HepG2 (cell line): Measurements from ENCODE around the gene CNDP1. TPM values are rescaled to one million over a fixed set of nuclear protein-coding genes. Genes with fewer than 3 reads are reported as not detected.

ENCODE experiments used
- ARNT ChIP-seq: fragments of 450-650 bp; IDR thresholded peaks from 2 replicates; pipeline ENCODE4 v1.6.1; 2017
- ATF4 ChIP-seq, 2 experiments: fragments of 450-650 bp in 1 of 2; sonication (generic) in 1 of 2; formaldehyde crosslinking; IDR thresholded peaks; 2 replicates each; pipeline versions ENCODE4 v1.5.0 to v1.8.0; 2020 to 2022; ENCODE audit warnings: mild to moderate bottlenecking in 1 of 2, missing genetic modification reagents in 1 of 2
- ATF7 ChIP-seq, 2 experiments: fragments of 450-650 bp in 1 of 2; sonication (generic) in 1 of 2; formaldehyde crosslinking in 1 of 2; IDR thresholded peaks; 2 replicates each; pipeline versions ENCODE4 v1.4.0 to v1.6.1; 2016 to 2020; ENCODE audit warnings: antibody characterized with exemption in 1 of 2, mild to moderate bottlenecking in 1 of 2, missing genetic modification reagents in 1 of 2
- ATF7-NPFF ChIP-seq: sonication (generic); formaldehyde crosslinking; IDR thresholded peaks from 2 replicates; pipeline ENCODE4 v1.8.1; 2023; ENCODE audit warnings: mild to moderate bottlenecking, low read depth, missing genetic modification reagents, moderate library complexity
- CSRNP2 ChIP-seq: sonication (generic); formaldehyde crosslinking; conservative IDR thresholded peaks from 2 replicates; pipeline ENCODE4 v1.8.0; 2022; ENCODE audit warnings: low read depth, missing genetic modification reagents
- ETV5 ChIP-seq: IDR thresholded peaks from 2 replicates; pipeline ENCODE4 v1.6.1; 2018; ENCODE audit warnings: missing biosample characterization, missing genetic modification reagents, inconsistent platforms, borderline replicate concordance
- HNF1B ChIP-seq: sonication (generic); formaldehyde crosslinking; IDR thresholded peaks from 2 replicates; pipeline ENCODE4 v1.5.1; 2020; ENCODE audit warnings: mild to moderate bottlenecking, moderate library complexity, missing genetic modification reagents
- PLRG1 ChIP-seq: fragments of 450-650 bp; conservative IDR thresholded peaks from 2 replicates; pipeline ENCODE4 v1.6.1; 2016
- PLSCR1 ChIP-seq: sonication (generic); formaldehyde crosslinking; IDR thresholded peaks from 2 replicates; pipeline ENCODE4 v1.5.0; 2020; ENCODE audit warnings: missing genetic modification reagents, mild to moderate bottlenecking, borderline replicate concordance
- SIN3A ChIP-seq: IDR thresholded peaks from 2 replicates; pipeline ENCODE4 v1.6.1; 2011; ENCODE audit warnings: low read depth, mild to moderate bottlenecking, control low read depth, low read length, borderline replicate concordance
- SOX13 ChIP-seq, 3 experiments: fragments of 450-650 bp in 1 of 3; sonication (generic) in 1 of 3; formaldehyde crosslinking in 1 of 3; IDR thresholded peaks in 2 of 3; conservative IDR thresholded peaks in 1 of 3; 2 replicates each; pipeline versions ENCODE4 v1.5.0 to v1.6.1; 2016 to 2020; ENCODE audit warnings: antibody characterized with exemption in 1 of 3, mild to moderate bottlenecking in 1 of 3, missing compliant biosample characterization in 1 of 3, missing genetic modification reagents in 1 of 3, moderate library complexity in 1 of 3
- TEAD3 ChIP-seq: optimal IDR thresholded peaks from 2 replicates; pipeline ENCODE3; 2016; ENCODE audit warnings: borderline replicate concordance
- TFDP1 ChIP-seq: IDR thresholded peaks from 2 replicates; pipeline ENCODE4 v1.6.1; 2016; ENCODE audit warnings: missing compliant biosample characterization, missing genetic modification reagents, borderline replicate concordance
- ZMYM4 ChIP-seq: sonication (generic); formaldehyde crosslinking; IDR thresholded peaks from 2 replicates; pipeline ENCODE4 v1.8.1; 2023; ENCODE audit warnings: mild to moderate bottlenecking, missing genetic modification reagents
- ZNF12 ChIP-seq: sonication (generic); formaldehyde crosslinking; IDR thresholded peaks from 2 replicates; pipeline ENCODE4 v1.5.0; 2020; ENCODE audit warnings: missing genetic modification reagents
- ZNF143 ChIP-seq: sonication (generic); formaldehyde crosslinking; IDR thresholded peaks from 2 replicates; pipeline ENCODE4 v1.4.0; 2020; ENCODE audit warnings: missing genetic modification reagents
- ZNF326 ChIP-seq: sonication (generic); formaldehyde crosslinking; IDR thresholded peaks from 2 replicates; pipeline ENCODE4 v1.4.0; 2020; ENCODE audit warnings: missing genetic modification reagents, borderline replicate concordance
- ZNF496 ChIP-seq: sonication (generic); formaldehyde crosslinking; IDR thresholded peaks from 2 replicates; pipeline ENCODE4 v1.8.1; 2023; ENCODE audit warnings: mild to moderate bottlenecking, moderate library complexity, missing genetic modification reagents; ENCODE audit not compliant: insufficient replicate concordance
- ZNF597 ChIP-seq: sonication (generic); formaldehyde crosslinking; IDR thresholded peaks from 2 replicates; pipeline ENCODE4 v1.5.0; 2020; ENCODE audit warnings: missing genetic modification reagents
- ZNF703 ChIP-seq: sonication (generic); formaldehyde crosslinking; IDR thresholded peaks from 2 replicates; pipeline ENCODE4 v1.5.1; 2020; ENCODE audit warnings: missing genetic modification reagents, mild to moderate bottlenecking, moderate library complexity, borderline replicate concordance
- polyA plus RNA-seq, 8 experiments: library from polyadenylated mRNA; depleted of rRNA in 3 of 8; stranded (reverse) in 7 of 8; unstranded in 1 of 8; fragments of >200 nt; fragmentation: Illumina TruSeq in 4 of 8; extraction: Trizol in 4 of 8; gene quantifications; 2 replicates each; pipeline versions ENCODE4 v1.2.1 to v1.2.3, GENCODE V29; 2011 to 2016; ENCODE audit warnings: low read depth in 4 of 8, missing spikeins in 1 of 8, mixed read lengths in 1 of 8; ENCODE audit not compliant: insufficient read depth in 1 of 8
- total RNA-seq, 5 experiments: library from RNA; depleted of rRNA; stranded (reverse); fragments of >200 nt; fragmentation: Illumina TruSeq; extraction: Trizol; gene quantifications; 2 replicates each; pipeline ENCODE4 v1.2.3, GENCODE V29; 2016; ENCODE audit warnings: low read depth in 1 of 5

Gene CNDP1
- total and polyA plus RNA-seq, 2 of the 13 experiments (the other 11 are each of a cell fraction or from before 2014, with no cell fraction given), result 0.01 TPM; not detected in 1

- TF ChIP-seq TEAD3 (CRISPR knock-in tag), result peak; percentile 71
- TF ChIP-seq ATF7-NPFF, result peak; percentile 16; the same call in 1 of the 2 replicates
- peak; percentile 81 for TF ChIP-seq ZNF143 (CRISPR knock-in tag)
- TF ChIP-seq ARNT, result no peak
- TF ChIP-seq PLSCR1 (CRISPR knock-in tag), result no peak
- TF ChIP-seq CSRNP2, result no peak
- TF ChIP-seq ZNF496 (CRISPR knock-in tag), result no peak
- TF ChIP-seq ZNF12 (CRISPR knock-in tag), result peak; percentile 62
- peak; percentile 80 for TF ChIP-seq TFDP1 (CRISPR knock-in tag)
- no peak for TF ChIP-seq SIN3A
- no peak for TF ChIP-seq PLRG1
- 0 out of 2 replicates have a peak, but pooled peaks have one; percentile 25 for TF ChIP-seq ATF7 (IDR thresholded peaks at IDR 0.05)
- TF ChIP-seq ATF7 (CRISPR knock-in tag; IDR thresholded peaks at IDR 0.05), result peak; percentile 80
- TF ChIP-seq ETV5 (CRISPR knock-in tag), result peak; percentile 69; the same call in 1 of the 2 replicates
- TF ChIP-seq ZNF597 (CRISPR knock-in tag), result no peak
- peak; percentile 66; the same call in 1 of the 2 replicates for TF ChIP-seq SOX13 (IDR thresholded peaks at IDR 0.05)
- peak in 1 of 2 experiments; percentile 72; a peak in 2 of 4 replicates for TF ChIP-seq SOX13 (CRISPR knock-in tag; conservative IDR thresholded peaks at IDR 0.05 in 1 of 2, IDR thresholded peaks at IDR 0.05 in 1 of 2)
- TF ChIP-seq ATF4 (CRISPR knock-in tag; IDR thresholded peaks at IDR 0.05), result peak in 1 of 2 experiments; percentile 68; a peak in 2 of 4 replicates
- TF ChIP-seq HNF1B (CRISPR knock-in tag), result peak; percentile 59
- peak; percentile 87 for TF ChIP-seq ZMYM4 (CRISPR knock-in tag)
- TF ChIP-seq ZNF703 (CRISPR knock-in tag), result no peak; the same call in 1 of the 2 replicates
- TF ChIP-seq ZNF326 (CRISPR knock-in tag), result no peak
These were observed 7.6 kb downstream of the CNDP1 start (continued) for GRCh38 chr18:74541703-74542555.
